SK-N-MC (cell line): Measurements from ENCODE around the gene ANAPC2.

Experiments used
- EZH2 ChIP-seq: fragments of 200-600 bp; sonication (generic); IDR thresholded peaks from one replicate; pipeline ENCODE4 v1.6.1; 2017; ENCODE audit warnings: antibody characterized with exemption
- FOXP2 ChIP-seq: optimal IDR thresholded peaks from 2 replicates; pipeline ENCODE3; 2011; ENCODE audit warnings: mild to moderate bottlenecking, moderate library complexity; ENCODE audit not compliant: insufficient read depth; ENCODE audit errors: extremely low read length, control extremely low read depth
- POLR2AphosphoS5 ChIP-seq: IDR thresholded peaks from 2 replicates; pipeline ENCODE4 v1.6.1; 2012; ENCODE audit warnings: mild to moderate bottlenecking, low read depth, low read length, borderline replicate concordance

- TF ChIP-seq EZH2 = no peak
- TF ChIP-seq POLR2AphosphoS5 = no peak
- TF ChIP-seq FOXP2 = no peak
Observed at GRCh38 chr9:137159105-137160053, 29.0 kb downstream of the ANAPC2 start.
